ENCODE data around the gene RXFP1.

DNA sequence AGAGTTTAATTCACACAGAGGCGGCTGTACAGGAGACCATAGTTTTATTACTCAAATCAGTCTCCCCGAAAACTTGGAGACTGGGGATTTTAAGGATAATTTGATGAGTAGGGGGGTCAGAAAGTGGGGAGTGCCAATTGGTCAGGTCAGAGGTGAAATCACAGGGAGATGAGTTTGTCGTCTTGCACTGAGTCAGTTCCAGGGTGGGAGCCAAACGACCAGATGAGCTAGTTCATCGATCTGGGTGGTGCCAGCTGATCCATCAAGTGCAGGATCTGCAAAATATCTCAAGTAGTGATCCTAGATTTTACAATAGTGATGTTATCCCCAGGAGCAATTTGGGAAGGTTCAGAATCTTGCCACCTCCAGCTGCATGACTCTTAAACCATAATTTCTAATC, 154.4 kb downstream of the RXFP1 start:
- TF ChIP-seq POLR2A (IDR thresholded peaks at IDR 0.05): no peak
- TF ChIP-seq, protein P1, sequence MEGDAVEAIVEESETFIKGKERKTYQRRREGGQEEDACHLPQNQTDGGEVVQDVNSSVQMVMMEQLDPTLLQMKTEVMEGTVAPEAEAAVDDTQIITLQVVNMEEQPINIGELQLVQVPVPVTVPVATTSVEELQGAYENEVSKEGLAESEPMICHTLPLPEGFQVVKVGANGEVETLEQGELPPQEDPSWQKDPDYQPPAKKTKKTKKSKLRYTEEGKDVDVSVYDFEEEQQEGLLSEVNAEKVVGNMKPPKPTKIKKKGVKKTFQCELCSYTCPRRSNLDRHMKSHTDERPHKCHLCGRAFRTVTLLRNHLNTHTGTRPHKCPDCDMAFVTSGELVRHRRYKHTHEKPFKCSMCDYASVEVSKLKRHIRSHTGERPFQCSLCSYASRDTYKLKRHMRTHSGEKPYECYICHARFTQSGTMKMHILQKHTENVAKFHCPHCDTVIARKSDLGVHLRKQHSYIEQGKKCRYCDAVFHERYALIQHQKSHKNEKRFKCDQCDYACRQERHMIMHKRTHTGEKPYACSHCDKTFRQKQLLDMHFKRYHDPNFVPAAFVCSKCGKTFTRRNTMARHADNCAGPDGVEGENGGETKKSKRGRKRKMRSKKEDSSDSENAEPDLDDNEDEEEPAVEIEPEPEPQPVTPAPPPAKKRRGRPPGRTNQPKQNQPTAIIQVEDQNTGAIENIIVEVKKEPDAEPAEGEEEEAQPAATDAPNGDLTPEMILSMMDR (IDR thresholded peaks at IDR 0.05): no peak
